ENCODE results near the gene CELSR1.

GRCh38 chr22:46457502-46458488 is 79.6 kb downstream of the CELSR1 start:
- TF ChIP-seq CTCF (IDR thresholded peaks at IDR 0.05) (no peak), POLR2A (IDR thresholded peaks at IDR 0.05) (no peak)

All from lower leg skin (tissue), 3 donors.